ENCODE results near the gene USP49.

Gene USP49

DNA sequence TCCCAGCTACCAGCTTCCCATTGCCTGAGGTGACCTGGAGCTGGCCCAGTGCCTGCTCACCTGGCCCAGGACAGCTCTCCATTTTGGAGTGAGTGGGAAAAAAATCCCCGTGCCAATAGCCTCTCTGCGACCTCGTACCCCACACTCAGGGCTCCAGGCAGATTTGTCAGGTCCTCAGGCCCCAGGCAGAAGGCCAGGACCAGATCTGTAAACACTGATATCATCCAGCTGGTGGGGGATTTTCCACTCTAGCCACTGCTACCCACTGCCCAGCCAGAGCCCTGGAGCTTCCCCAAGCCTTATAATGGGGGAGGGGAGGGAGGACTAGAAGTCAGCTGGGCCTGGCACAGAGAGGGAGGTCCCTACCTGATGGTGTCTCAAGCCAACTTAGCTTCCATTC, 146.6 kb downstream of the USP49 start:
- DNase-seq: no peak

DNA sequence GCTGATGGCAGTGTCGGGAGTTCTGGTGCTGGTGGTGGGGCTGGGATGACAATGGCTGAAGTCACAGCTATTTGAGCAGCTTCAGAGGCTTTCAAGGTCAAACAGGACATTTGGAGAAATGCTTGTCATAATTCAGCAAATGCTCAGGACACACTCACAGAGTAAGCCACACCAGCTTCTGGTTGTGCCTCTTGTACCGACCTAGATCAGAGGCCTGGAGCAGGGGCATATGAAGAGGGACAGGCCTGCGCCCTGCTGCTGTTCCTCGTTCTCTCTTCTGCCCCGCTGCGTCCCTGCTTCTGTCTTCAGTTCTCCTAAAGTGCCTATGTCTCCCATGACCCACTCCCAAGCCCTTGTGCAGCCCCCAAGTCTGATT, 147.1 kb downstream of the USP49 start:
- DNase-seq: no peak

DNA sequence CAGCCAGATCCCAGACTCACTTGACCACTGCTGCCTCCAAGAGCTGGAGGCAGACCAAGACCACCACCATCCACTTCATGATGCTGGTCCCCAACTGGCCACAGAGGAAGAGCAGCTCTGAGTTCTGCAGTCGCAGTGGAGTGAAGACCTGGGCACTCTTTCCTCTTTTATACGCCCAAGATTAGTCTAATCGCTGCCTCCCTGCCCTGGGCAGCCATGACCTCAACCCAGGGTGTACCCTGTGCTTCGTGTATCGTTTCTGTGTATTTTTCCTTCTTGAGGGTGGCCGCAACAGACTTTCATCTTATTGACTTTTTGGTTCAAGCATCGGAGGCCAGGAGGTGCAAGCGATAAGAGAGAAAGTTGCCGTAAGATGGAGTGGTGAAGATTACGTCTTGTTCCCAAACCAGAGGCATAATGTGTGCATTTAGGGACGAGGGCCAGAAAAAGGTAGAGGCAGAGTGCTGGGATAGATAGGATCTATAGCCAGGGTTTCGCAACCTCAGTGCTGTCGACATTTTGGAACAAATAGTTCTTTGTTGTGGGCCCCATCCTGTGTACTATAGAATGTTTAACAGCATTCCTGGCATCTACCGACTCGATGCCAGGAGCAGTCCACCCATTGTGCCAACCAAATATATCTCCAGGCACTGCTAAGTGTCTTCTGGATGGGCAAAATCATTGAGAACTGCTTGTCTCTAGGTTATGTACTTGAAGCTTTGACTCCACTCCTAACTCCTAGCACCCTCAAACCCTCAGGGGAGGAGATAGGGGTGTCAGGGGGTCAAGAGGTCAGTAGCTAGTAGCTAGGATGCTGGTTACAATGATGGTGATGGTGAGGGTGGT, 147.7 kb downstream of the USP49 start, which contains the start of gene PGC:
Gene PGC, minus strand, starts transcription at position 142 of the 846 bp plus-strand sequence. Its CDS starts 63 bp downstream, at position 79.
- DNase-seq: no peak

GRCh38 chr6:41746107-41746506, 149.1 kb downstream of the USP49 start:
- DNase-seq: no peak

DNA sequence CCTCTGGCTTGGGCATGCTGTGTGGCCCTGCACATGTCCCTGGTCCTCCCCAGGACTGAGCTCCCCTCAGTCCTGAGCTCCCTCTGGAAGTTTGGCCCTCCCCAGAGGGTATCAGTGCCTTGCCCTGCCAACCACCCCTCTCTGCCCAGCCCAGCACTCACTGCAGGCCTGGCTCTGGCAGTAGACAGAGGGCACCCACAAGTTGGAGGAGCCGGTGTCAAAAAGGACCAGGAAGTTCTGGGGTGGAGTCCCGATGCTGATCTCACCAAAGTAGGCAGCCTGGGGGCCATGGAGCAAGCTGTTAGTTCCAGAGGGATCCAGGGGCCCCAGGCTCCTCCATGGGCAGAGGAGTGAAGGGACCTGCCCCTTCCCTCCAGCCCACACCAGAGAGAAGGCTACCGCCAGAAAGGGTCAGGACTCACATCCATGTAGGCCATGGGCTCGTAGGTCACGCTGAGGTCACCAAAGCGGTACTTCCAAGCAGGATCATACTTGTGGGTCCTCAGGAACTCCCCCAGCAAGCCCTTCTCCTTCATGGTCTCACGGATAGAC, 150.9 kb downstream of the USP49 start:
- no peak for DNase-seq

DNA sequence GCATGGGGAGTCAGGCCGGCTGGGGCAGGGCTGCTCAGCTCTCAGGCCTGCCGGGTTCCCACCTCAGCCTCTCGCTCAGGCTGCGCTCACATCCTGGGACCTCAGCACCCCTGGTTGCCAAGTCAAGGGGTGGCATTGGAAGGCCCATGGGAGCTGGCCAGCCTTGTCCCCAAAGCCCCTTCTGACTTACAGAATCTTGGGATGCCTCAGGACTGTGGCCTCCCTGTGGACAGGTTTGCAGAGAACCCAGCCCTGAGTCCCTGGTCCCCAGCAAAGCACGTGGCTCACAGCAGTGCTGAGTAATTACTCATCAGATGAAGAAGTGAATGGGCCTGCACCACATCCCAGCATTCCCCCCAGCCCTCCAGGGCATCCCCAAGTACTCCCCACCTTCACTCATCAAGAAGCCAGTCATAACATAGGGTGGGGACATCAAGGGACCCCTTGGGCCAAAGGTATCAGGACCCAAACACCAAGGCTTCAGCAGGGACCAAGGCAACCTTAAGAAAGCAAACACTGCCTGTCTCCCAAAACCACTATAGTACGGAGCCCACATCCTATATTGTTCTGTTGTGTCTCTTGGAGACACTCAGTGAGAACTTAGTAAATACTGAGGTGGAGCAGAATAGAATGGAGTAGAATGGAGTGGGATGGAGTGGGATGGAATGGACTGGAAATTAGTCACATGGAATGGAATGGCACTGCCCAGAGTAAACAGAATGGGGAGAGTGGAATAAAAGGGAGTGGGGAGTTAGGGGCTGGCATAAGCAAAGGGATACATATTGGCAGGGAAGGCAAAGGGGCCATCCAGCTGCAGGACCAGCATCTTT, 151.6 kb downstream of the USP49 start:
- DNase-seq: no peak

DNA sequence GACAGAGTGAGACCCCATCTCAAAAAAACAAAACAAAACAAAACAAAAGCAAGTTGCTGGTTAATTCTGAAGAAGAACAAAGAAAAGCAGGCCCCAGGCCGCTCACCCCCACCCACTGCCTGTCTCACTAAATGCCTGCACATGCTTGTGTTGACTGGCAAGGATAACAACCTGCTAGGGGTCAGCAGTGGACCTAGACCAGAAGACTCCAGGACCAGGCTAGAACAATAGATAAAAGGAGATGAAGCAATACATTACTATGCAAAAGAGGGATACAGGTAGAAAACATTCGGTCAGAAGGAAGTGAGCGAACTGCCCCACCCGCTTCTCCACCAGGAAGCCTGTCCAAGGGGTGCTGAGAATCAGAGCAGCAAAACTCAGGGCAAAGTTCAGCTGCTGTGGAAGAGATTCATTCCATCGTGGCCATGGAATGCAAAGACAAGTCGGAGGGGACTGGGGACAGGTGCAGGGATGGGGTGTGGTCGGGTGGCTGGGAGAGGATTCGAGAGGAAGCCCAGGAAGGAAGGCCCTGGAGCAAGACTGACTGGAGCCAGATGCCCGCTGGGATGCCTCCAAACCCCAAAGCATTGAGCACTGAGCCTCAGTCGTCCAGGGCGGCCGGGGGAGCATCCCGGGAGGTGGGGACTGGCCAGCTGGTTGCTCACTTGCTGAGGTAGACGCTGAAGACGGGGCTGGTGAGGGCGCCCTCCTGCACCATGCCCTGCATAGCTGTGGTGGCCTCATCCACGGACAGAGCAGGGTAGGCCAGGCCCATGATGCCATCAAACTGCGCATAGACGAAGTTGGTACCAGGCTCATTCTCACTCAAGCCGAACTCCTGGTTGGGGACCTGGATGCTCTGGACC, 153.3 kb downstream of the USP49 start:
- DNase-seq: no peak

DNA sequence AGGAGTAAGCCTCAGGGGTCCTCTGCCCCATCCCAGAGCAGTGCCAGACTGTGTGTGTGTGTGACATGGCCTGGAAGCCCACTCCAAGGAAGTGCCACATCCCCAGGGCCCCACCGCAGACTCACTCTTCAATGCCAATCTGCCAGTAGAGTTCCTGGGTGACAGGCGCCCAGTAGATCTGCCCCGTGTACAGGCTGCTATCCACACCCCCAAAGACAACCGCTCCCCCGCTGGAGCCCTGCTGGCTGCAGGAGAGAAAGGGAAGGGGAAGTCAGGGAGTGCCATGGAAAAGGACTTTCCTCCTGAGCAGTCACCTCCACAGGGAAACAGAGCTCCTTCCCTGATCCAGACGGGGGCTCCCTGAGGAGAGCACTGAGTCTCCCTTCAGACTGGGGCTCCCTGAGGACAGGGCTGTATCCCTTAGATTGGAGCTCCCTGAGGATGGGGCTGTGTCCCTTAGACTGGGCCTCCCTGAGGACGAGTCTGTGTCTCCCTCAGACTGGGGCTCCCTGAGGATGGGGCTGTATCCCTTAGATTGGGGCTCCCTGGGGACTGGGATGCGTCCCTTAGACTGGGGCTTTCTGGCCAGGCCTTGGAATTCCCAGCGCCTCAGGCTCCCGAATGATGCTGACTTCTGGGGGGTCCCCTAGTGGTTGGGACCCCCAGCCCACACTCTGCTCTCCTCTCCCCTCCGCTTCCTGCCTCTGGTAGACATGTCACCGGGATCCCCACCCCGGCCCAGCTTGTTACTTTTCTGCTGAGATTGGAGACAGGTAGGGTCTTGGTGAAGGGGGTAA, 154.6 kb downstream of the USP49 start:
- no peak for DNase-seq

Measured in Kasumi-1 (cell line).